HG02970 (cell line): ENCODE data around the gene HERC6.
"Not testable (repeated sequence)": the region's sequence is repeated elsewhere in the genome, so short reads cannot be mapped to it uniquely, and the experiment has no call there.

Experiments
- ATAC-seq: cut with Tn5 transposase; IDR thresholded peaks from one replicate; pipeline ENCODE4 v1.9.1; 2021; ENCODE audit warnings: mild to moderate bottlenecking, moderate library complexity, moderate number of reproducible peaks; ENCODE audit not compliant: unreplicated experiment, low FRiP score

HERC6 gene

DNA sequence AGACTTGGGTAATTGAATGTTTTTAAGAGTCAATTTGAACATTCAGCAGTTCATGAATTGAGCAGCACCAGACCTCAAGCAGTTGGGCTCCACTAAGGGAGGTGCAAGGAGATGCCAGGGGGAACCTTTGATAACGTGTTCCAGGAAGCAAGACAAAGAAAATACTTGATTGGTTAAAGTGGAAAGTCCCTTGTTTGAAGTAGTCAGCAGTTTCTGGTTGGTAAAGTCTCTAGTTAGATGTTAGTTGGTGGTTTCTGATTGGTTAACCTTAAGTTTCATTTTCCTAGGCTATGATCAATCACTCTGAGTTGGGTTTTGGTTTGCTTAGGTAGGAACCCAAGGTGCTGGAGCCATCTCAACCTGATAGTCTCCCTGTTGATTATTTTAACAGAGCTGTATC lies 4.0 kb downstream of the HERC6 start:
- peak; percentile 40 for ATAC-seq

DNA sequence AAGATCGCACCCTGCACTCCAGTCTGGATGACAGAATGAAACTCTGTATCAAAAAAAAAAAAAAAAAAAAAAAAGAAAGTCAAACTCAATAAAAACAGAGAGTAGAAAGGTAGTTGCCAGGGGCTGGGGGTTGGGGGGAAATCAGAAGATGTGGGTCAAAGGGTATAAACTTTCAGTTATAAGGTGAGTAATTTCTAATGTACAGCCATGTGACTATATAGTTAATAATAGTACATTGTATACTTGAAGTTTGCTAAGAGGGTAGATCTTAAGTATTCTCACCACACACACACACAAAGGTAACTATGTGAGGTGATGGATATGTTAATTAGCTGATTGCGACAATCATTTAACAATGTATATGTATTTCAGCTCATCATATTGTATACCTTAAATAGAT lies 11.5 kb downstream of the HERC6 start:
- no peak for ATAC-seq

DNA sequence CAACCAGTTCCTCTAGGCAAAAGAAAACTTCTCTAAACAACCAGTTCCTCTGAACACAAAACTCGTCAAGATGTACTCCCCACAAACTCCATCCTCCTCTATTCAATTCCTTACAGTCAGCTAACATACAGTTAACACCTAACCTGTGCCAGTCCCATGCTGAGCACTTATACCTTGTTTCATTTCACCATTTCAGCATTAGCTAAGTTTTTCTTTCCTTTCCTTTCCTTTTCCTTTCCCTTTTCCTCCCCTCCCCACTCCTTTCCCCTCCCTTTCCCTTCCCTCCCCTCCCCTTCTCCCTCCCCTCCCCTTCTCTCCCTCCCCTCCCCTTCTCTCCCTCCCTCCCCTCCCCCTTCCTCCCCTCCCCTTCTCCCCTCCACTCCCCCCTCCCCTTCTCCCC lies 13.1 kb downstream of the HERC6 start:
- no peak for ATAC-seq

DNA sequence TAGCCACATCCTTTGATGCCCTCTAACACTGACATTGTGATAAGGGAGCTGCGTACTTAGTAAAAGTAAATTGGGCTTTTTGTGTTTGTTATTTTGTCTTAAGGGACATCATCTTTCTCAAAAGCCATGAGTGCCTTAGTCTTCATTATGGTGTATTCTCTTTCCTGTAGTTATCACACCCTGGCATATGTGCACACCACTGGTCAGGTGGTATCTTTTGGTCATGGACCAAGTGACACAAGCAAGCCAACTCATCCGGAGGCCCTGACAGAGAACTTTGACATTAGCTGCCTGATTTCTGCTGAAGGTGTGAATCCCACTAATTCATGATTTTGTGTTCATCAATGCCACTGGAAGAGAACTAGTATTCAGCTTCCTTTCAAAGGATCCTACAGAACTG lies 18.0 kb downstream of the HERC6 start:
- no peak for ATAC-seq

DNA sequence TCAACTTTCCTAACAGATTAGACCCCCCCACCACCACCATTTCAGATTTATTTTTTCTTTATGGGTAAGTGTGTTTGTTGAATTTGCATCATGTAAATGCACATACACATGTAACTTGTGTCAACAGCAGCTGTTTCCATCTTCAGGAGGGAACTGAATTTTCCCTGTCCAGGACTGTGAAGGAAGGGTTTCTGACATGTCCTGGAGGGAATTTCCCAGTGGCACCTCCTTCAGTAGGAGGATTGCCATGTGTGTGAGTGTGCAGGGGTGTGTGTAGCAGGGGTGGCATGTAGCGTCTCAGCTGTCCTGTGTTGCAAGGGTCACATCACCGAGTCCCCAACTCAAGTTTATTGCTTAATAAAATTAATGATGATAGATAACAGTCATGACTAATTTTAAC lies 19.7 kb downstream of the HERC6 start:
- no peak for ATAC-seq

DNA sequence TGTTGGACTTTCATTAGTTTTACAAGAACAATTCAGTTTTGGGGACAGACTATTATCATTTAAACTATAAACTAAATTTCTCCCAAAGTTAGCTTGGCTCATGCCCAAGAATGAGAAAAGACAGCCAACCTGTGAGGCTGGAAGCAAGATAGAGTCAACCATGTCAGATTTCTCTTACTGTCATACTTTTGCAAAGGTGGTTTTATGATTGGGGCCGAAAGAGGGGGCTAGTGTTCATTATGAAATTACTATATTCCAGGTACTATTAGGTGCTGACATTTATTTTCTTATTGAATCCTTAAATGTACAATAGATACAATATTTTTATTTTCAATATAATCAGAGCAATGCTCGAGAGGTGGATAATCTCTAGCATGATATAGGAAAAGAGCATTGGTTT lies 30.6 kb downstream of the HERC6 start:
- no peak for ATAC-seq

DNA sequence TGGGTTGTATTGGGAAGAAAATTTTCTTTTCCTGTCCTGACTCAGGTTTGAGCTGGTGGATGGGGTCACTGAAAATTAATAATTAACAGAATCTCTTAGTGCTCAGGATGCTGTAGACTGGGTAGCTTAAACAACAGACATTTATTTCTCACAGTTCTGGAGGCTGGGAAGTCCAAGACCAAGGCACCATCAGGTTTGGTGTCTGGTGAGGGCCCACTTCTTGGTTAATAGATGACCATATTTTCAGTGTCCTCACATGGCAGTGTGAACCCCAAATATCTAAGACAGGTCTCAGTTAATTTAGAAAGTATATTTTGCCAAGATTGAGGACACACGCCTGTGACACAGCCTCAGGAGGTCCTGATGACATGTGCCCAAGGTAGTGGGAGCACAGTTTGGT lies 31.1 kb downstream of the HERC6 start:
- ATAC-seq = no peak

DNA sequence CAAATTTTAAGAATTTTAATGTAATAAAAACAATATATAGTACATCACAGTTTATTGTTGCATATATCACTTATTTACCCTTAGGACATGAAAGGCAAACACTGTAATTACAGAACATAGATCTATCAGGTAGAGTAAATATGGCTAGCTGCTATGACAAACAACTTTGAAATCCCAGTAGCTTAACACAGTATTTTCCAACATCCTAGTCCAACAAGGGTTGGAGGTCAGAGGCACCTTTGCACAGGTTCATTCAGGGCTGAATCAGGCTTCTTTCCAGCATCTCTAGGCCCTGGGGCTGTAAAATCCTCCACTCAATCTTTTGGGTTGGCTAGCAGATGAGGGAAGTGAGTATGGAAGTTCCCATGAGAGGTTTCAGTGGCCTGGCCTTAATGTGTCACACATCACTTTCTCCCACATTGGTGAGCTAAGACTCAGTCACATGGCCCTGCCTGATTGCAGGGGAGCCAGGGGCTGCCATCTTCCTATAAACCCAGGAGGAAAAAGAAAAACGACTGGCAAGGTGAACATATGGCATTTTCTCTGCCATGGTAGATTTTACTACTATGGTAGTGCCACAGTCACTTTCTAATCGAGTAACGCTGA lies 32.9 kb downstream of the HERC6 start:
- ATAC-seq = no peak

DNA sequence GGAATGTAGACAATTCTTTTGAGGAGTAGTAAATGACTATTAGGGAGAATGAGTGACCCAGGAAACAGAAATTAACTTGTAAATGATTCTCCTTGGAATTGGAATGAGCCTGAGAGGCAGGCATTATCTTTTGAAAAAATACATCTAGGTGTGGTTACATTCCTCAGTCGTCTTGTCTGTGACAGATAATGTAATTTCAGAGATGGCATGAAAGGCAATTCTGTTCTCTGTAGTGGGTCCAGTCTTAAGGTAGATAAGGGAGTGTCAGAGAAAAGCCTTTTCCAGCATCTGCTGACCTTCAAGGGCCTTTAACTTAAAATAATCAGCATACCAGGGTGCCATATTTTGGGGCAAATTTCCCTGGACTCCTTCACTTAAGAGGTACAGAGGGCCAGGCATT lies 35.1 kb downstream of the HERC6 start:
- ATAC-seq = no peak

DNA sequence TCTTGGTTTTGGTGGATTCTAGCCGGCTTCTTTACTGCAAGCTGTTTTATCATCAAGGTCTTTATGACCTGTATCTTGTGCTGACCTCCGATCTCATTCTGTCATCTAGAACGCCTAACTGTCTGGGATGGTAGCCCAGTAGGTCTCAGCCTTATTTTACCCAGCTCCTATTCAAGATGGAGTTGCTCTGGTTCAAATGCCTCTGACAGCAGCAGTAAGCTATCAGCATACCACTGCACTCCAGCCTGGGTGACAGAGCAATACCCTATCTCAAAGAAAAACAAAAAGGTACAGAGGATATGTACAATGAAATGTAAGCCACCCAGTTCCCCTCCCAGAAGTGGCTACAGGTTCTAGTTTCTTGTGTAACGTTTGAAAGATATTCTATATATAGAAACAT lies 36.1 kb downstream of the HERC6 start:
- no peak for ATAC-seq

DNA sequence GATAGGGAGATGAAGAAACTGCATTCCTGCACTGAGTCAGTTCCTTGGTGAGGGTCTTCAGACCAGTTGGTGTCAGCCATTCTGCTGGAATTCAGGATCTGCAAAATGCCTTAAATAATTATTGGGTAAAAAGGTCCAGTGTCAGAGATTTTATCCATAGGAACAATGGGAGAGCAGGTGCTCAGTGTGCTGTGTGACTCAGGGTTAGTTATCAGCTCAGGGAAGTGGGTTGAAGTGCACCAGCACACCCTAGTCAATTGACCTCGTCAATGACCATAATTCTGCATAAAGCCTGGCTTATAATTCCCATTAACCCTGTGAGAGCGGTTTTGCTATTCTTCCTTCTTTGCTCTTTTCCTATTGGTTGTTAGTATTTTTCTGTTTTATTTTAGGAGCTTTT lies 37.3 kb downstream of the HERC6 start:
- ATAC-seq = no peak

DNA sequence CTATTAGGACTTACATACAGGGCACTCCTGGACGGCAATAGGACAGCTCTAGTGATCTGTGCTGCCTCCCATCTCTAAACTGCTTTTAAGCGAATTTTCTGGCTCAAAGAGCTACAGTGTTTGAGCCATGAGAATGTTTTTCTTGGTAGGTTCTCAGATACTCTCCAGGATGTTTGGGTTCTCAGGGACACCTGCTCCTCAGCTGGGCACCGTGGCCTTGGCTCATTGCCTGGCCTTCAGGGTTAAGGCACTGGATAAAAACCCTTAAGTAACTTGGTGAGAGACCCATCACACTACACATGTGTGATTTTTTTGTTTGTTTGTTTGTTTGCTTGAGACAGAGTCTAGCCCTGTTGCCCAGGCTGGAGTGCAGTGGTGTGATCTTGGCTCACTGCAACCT lies 39.8 kb downstream of the HERC6 start:
- ATAC-seq = no peak

DNA sequence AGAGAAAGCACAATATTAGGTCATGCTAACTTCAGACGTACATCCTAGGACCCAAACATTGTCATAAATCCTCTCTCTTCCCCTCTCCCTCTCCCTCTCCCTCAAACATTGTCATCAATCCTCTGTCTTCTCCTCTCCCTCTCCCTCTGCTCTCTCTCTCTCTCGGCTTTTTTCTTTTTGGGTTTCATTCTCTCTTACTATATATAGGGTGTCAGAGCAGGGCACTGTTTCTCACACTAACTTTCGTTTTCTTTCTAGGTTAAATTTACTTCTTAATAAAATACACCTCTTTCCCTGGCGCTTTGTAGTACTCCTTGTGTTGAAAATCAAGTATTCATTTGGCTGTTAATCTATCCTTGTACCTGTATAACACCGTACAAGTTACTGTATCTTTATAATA lies 41.2 kb downstream of the HERC6 start:
- no peak for ATAC-seq

DNA sequence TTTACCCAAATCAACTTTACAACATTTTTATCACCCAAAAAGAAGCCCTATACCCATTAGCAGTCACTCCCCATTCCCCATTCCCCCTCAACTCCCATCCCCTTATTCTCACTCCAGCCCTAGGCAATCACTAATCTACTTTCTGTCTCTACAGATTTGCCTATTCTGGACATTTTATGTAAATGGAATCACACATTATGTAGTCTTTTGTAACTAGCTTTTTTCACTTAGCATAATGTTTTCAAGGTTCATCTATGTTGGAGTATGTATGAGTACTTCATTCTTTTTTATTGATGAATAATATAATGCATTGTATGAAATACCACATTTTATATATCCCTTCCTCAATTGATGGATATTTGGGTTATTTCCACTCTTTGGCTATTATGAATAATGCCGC lies 42.2 kb downstream of the HERC6 start:
- no peak for ATAC-seq

DNA sequence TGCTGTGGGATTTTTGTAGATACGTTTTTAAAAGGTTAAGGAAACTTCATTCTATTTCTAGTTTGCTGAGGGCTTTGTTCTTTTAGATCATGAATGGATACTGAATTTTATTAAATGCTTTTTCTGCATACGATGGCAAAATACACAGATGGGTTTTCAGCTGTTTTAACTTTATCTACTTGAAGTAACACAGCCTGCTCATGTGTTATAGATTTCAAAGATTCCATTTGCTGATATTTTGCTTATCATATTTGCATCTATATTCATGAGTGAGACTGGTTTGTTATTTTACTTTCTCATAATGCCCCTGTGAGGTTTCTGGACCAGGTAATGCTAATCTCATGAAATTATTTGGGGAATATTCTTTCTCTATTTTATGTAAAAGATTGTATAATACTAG lies 43.8 kb downstream of the HERC6 start:
- ATAC-seq = no peak

DNA sequence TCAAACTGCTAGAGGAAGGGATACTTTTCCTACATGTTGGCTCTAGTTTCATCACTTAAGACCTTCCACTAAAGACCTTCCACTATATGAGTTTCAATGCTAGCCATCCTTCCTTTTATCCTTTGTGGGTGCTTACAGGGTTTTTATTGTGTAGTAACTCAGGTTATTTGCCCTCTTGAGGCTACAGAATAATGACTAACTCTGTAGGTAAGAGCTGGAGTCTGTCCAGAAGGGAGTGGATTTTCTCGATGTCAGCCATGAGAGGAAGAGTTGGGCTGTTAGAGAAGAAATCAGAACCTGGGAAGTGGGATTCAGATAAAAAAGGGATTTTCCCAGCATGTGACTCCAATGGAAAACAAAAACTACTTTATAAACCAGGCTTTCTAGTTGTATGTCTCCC lies 50.7 kb downstream of the HERC6 start:
- no peak for ATAC-seq

DNA sequence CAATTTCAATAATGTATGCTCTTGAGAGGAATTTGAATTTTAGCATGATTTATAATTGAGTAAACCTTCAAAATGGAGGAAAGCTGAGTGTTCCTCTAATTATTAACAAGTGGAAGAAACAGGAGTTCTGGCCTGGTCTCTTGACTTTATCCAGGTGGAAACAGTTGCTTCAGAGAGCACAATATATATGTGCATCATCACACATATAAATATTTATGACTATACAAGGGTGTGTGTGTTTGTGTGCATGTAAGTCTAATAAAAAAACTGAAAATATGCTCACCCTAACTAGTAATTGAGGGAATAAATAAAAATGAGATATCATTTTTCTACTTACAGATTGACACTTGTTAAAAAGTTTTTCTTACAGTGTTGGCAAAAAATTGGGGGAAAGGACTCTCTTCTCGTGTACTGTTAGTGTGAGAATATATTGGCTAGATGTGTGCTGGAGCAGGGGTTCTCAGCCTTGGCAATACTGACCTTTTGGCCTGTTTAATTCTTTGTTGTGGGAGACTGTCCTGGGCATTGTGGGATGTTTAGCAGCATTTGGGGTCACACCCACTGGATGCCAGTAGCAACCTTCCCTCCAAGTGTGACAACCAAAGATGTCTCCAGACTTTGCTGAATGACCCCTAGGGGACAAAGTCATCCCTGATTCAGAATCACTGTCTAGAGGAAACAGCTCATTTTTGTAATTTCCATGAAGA lies 57.5 kb downstream of the HERC6 start:
- no peak for ATAC-seq

DNA sequence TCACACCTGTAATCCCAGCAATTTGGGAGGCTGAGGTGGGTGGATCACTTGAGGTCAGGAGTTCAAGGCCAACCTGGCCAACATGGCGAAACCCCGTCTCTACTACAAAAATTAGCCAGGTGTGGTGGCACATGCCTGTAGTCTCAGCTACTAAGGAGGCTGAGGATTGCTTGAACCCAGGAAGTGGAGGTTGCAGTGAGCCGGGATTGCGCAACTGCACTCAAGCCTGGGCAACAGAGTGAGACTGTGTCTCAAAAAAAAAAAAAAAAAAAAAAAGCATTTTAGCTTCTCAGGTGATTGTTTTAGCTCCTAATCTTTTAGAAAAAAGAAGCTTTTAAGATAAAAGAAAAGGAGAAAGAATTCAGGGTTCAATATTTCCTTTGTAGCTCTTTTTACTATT lies 59.2 kb downstream of the HERC6 start:
- not testable (repeated sequence) for ATAC-seq

DNA sequence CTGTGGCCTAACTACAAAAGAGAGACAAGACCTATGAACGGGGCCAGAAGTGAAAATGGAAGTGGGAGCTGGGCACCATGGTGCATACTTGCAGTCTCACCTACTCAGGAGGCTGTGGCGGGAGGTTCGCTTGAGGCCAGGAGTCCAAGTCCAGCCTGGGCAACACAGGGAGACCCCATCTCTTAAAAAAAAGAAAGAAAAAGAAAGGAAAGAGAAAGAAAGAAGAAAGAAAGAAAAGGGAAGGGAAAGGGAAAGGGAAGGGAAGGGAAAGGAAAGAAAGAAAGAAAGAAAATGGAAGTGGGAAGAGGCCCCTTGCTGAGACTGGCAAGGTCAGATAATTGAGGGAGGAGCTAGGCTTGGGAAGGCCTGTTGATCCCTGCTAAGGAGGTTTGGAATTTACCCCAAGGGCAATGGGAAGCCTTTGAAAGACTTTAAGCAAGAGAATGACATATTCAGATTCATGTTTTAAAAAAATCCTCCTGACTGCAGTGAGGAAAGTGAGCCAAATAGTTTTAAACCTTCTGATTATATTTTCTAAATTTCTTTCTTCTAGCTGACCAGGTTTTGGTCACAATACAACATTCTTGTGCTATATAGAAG lies 60.6 kb downstream of the HERC6 start:
- no peak for ATAC-seq

DNA sequence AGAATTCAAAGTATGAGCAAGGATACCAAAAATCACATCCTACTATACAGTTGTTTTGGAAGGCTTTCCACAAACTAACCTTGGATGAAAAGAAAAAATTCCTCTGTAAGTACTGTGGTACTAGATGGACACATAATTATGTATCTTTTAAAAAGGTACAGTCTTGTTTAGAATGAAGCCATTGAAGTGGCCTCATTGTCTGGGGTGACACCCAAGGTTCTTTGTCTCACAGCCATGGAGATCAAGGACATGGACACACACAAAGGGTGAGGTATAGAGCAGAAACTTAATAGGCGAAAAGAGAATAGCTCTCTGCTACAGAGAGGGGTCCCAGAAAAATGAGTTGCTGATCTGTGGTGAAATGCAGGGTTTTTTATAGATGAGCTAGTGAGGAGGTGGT lies 61.5 kb downstream of the HERC6 start:
- ATAC-seq = no peak

DNA sequence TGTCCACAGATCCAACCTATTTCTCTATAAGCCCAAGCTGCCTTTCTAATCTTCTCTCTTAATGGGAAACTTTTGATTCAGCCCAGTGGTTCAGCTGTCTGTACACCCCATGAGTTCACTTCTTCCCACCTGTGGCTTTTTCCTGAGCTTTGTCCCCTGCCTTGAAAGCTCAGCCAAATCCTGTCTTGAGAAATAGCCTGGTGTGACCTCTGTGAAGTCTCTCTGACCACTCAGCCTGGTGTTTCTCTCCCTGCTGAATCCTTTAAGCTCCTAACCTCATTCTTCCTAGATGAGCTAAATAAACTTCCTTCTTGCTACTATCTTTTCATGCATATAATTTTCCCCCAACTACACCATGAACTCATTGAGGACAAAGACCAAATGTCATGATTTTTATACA lies 63.0 kb downstream of the HERC6 start:
- no peak for ATAC-seq

DNA sequence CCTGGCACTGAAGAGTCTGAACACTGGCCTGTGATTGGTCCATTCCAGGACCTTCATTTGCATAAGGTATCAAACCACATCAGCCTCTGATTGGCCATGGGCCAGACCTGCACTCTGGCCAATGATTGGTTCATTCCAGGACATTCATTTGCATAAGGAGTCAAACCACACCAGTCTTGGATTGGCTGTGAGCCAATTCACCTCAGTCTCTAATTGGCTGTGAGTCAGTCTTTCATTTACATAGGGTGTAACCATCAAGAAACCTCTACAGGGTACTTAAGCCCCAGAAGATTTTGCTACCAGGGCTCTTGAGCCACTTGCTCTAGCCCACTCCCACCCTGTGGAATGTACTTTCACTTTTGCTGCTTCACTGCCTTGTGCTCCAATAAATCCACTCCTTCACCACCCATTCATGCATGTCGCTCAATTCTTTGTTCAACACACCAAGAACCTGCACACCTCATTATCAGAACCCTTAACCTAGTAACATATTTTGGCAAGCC lies 64.1 kb downstream of the HERC6 start:
- ATAC-seq = no peak
